ENCODE data around the gene PKN2.
"Not testable (repeated sequence)": the region's sequence is repeated elsewhere in the genome, so short reads cannot be mapped to it uniquely, and the experiment has no call there.

PKN2 gene

DNA sequence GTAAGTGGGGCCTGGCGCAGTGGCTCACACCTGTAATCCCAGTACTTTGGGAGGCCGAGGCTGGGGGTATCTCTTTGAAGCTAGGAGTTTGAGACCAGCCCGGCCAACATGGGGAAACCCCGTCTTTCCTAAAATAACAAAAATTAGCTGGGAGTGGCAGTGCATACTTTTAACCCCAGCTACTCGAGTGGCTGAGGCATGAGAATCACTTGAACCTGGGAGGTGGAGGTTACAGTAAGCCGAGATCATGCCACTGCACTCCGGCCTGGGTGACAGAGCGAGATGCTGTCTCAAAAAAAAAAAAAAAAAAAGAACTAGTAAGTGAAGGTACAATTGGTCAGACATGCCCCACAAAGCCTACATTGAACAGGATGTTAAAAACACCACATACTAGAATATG is 196.6 kb downstream of the PKN2 start:
- DNase-seq (ENCODE audit: low spot score), result not testable (repeated sequence)

GRCh38 chr1:88883156-88883555 is 199.1 kb downstream of the PKN2 start:
- peak; percentile 46 for DNase-seq (ENCODE audit: low spot score)
